CD4-positive, alpha-beta T cell treated with Interleukin-10 for 1 hour (primary cell): Measurements from ENCODE around the gene DNAAF1.
"Not testable (repeated sequence)": the region's sequence is repeated elsewhere in the genome, so short reads cannot be mapped to it uniquely, and the experiment has no call there.

Source experiments
- DNase-seq: peaks from one replicate; pipeline ENCODE4 v3.0.0-alpha.2; 2020

Gene DNAAF1

GRCh38 chr16:84214451-84215066 is 69.5 kb downstream of the DNAAF1 start:
- DNase-seq, result no peak

DNA sequence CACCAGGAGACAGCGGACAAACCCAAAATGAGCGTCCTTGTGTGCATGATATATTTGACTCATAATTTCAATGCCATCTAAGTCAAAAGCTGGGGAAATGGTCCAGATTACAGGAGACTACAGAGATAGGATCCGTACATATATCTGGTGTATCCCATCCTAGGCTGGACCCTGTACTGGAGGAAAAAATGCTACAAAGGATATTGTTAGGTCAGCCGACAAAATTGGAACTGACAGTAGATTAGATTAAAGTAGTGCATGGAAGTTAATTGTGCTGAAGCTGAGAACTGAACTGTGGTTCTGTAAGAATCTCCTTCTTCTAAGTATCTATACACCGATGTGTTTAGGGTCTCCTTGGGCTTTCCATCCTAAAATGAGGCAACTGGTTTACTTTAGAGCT is 70.4 kb downstream of the DNAAF1 start:
- DNase-seq, result no peak

DNA sequence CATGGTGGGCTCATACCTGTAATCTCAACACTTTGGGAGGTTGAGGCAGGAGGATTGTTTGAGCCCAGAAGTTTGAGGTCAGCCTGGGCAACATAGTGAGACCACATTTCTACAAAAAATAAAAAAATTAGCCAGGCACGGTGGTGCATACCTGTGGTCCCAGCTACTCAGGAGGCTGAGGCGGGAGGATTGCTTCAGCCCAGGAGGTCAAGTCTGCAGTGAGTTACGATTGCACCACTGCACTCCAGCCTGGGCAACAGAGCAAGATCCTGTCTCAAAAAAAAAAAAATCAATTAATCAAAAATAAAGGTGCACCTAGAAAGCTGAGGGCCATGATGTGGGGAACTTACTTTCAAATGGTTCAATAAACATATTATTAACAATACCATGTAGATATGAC is 71.0 kb downstream of the DNAAF1 start:
- not testable (repeated sequence) for DNase-seq

DNA sequence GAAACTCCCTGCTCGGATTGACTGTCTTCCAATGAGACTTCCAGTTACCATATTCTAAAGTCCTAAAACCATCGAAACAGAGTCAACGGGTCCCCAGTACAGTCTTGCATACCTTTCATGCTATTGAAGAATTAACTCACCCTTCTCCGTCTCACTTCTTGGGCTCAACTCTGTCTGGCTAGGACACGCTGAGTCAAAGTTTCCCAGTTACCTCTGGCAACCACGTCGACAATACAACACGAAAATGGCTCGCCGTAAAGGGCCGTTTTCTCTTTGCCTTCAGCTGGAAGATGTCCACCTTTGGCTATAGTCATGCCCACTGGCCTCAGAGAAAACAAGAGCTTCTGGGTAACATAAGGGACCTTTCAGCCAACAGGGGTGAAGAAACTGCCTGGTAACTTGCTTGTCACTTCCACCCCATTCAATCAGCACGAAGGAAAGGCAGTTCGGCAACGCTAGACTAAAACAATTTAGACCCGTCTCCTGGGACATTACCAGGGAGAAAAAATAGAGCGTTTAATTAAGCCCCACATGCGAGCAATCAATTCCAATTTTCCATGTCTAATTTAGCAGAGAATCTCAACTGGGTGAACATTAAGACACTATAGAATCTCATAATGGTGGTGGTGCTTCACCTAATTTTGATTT is 73.2 kb downstream of the DNAAF1 start:
- DNase-seq, result no peak

GRCh38 chr16:84218956-84219355 is 73.8 kb downstream of the DNAAF1 start:
- DNase-seq, result no peak

GRCh38 chr16:84220851-84221250 is 75.7 kb downstream of the DNAAF1 start:
- no peak for DNase-seq

DNA sequence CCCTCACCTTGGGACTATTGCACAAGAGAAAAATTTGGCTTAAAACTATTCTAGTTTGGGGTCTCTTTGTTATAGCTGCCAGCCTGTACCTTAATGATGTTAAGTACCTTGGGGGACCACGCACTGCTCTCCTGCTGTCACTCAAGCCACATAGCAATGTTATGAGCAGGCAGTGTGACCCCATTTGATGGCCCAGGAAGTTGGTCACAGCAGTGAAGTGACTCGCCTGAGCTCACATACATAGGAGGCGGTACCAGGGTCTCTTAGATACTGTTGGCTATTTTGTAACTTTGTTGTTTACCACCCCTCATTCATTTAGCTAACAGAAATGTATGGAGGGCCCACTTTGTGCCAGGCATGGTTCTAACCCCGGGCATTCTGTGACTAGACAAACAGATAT is 78.3 kb downstream of the DNAAF1 start:
- no peak for DNase-seq

DNA sequence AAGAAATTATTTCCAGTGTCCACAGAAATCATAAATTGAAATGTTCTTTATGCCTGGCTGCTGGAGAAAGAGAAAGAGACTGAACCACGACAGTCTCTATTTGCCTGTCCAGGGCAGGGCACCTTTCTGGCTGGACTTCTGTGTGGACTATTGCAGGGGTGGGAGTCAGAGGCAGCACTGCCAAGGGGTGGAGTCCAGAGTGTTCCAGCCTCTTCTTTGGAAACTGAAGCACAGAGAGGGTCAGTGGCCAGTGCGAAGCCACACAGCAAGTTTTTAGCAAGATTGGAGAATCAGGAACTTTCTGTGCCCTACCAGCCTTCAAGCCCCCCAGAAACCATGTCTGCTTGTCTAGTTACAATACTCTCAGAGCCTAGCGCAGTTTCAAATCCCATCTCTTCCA is 79.4 kb downstream of the DNAAF1 start:
- no peak for DNase-seq

DNA sequence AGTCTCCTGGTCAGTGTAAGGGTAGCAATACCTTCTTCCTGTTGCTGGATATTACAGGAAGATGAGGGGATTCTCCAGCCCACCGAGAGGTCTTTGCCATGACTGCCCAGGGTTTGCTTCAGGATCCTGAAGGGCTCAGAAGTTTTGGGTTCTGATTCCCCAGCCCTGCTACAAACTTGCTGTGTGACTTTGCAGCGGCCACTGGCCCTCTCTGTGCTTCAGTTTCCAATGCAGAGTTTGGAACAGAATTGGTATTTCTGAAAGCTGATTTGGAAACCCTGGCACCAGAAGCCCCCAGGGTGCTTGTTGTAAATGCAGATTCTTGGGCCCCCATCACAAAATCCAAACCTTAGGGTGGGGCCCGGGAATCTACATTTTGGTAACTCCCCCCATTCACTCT is 80.0 kb downstream of the DNAAF1 start:
- DNase-seq, result no peak

GRCh38 chr16:84225571-84225970 is 80.5 kb downstream of the DNAAF1 start:
- no peak for DNase-seq

DNA sequence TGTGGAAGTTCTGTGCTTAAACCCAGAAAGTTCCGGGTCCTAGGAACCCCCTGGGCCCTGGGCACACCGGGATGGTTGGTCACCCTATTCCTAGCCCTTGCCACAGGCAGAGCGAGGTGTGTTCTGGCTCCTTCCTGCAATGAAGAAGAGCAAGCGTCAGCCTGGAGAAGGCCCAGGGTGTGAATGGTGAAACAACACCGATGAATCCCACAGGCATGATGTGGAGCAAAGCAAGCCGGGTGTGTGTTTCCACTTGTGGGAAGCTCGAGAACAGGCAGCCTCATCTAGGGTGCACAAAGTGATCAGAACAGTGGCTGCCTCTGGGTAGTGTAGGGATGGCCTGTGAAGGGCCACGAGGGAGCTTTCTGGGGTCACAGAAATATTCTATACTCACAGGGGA is 80.9 kb downstream of the DNAAF1 start:
- DNase-seq, result no peak
